ENCODE data around the gene MGRN1. TPM values are rescaled to one million over a fixed set of nuclear protein-coding genes. Genes with fewer than 3 reads are reported as not detected.
A peak's percentile ranks its signal among the peaks of the same experiment; 100 is the strongest.

MGRN1 gene
- total and polyA plus RNA-seq, 8 donors = 13.2 to 469 (median 56.1) TPM

DNA sequence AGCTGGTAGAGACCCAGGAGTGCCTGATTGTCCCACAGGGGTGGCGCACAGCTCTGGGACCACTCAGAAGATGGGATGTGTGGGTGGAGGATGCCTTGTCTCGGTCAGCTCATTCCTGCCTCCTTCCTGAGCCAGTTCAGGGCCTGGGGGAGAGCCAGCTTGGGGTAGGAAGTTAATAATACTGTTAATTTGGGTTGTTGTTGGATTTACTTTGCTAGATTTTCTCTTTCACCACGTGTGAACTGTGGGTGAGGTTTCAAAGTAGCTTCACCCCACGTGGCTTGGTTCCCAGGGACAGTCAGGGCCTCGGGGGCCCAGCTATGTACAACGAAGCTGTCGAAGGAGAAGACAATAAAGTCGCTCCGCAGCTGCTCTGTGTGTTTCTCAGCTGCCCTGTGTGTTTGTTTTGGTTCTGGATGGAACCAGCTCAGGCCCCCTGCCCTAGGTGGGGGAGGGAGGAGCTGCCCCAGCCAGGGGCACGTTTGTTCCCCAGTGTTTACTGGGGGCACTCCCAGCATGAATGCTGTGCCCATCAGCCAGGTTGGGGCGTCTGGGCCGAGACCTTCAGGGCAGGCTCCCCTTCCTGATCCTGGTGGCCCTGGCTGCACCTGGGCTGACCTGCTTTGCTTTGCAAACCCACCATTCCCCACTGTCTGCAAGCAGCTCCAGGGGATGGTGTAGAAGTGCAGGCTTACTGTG lies 71.0 kb downstream of the MGRN1 start:
- H3K4me3 ChIP-seq = no peak overlapping the region
- DNase-seq = peak in 1 of 2 donors; percentile 11
- peaks cover 25 to 51% (median 46%) of the 10 kb centered on the region in 4 donors for H3K4me1 ChIP-seq
- 46 to 60% (median 55%) methylated on average over 9 to 12 of the region's 12 CpGs for WGBS, 5 donors
- peak overlapping the region in 3 of 5 donors; percentile 85 to 93 (median 92) for H3K27ac ChIP-seq
- intact Hi-C loops (cut with DNase I; ENCODE audit: low total_unique reads) = no loop called here
- H3K9me3 ChIP-seq = no peaks in the 10 kb centered on the region
- TF ChIP-seq EP300 (IDR thresholded peaks at IDR 0.05) = no peak
- no peaks in the 10 kb centered on the region for H3K27me3 ChIP-seq
- peaks cover 48 to 67% (median 61%) of the 10 kb centered on the region in 4 donors for H3K36me3 ChIP-seq

- Histone ChIP-seq H3K4me3 (no peak overlapping the region), H3K36me3 (peaks cover 53 to 67% (median 66%) of the 10 kb centered on the region in 4 donors), H3K27me3 (no peaks in the 10 kb centered on the region), H3K27ac (peak overlapping the region in 2 of 5 donors; percentile 85 to 92), H3K4me1 (peaks cover 25 to 58% (median 48%) of the 10 kb centered on the region in 4 donors), H3K9me3 (no peaks in the 10 kb centered on the region)
- TF ChIP-seq CTCF (IDR thresholded peaks at IDR 0.05) (no peak), POLR2AphosphoS5 (IDR thresholded peaks at IDR 0.05) (no peak), EP300 (IDR thresholded peaks at IDR 0.05) (no peak), POLR2A (IDR thresholded peaks at IDR 0.05) (no peak)
- DNase-seq = peak in 1 of 2 donors; percentile 20
- intact Hi-C loops (cut with DNase I; ENCODE audit: low total_unique reads) = no loop called here
- WGBS, 5 donors = 41 to 60% (median 52%) methylated on average over 12 to 19 of the region's 19 CpGs
These were observed 71.7 kb downstream of the MGRN1 start for GRCh38 chr16:4696172-4696904.

- H3K36me3 ChIP-seq = peaks cover 59 to 75% (median 74%) of the 10 kb centered on the region in 4 donors
- intact Hi-C loops (cut with DNase I; ENCODE audit: low total_unique reads) = no loop called here
- no peaks in the 10 kb centered on the region for H3K9me3 ChIP-seq
- TF ChIP-seq POLR2AphosphoS5 (IDR thresholded peaks at IDR 0.05) (no peak), EP300 (IDR thresholded peaks at IDR 0.05) (no peak), CTCF (IDR thresholded peaks at IDR 0.05) (no peak), POLR2A (IDR thresholded peaks at IDR 0.05) (no peak)
- no peaks in the 10 kb centered on the region for H3K27me3 ChIP-seq
- H3K27ac ChIP-seq = peak overlapping the region in 1 of 5 donors; percentile 92
- peak in 1 of 2 donors; percentile 15 for DNase-seq
- no peak overlapping the region for H3K4me3 ChIP-seq
- 65 to 80% (median 74%) methylated on average over 23 to 33 of the region's 33 CpGs for WGBS, 5 donors
- H3K4me1 ChIP-seq = peaks cover 24 to 59% (median 53%) of the 10 kb centered on the region in 4 donors
These were observed 72.5 kb downstream of the MGRN1 start for GRCh38 chr16:4696905-4697847.

- intact Hi-C loops (cut with DNase I; ENCODE audit: low total_unique reads) = no loop called here
- peaks cover 60 to 81% (median 81%) of the 10 kb centered on the region in 4 donors for H3K36me3 ChIP-seq
- peak overlapping the region in 1 of 5 donors; percentile 24 for H3K27ac ChIP-seq
- DNase-seq = no peak
- no peak overlapping the region for H3K4me3 ChIP-seq
- no peaks in the 10 kb centered on the region for H3K27me3 ChIP-seq
- H3K9me3 ChIP-seq = no peaks in the 10 kb centered on the region
- WGBS, 5 donors = 81 to 89% (median 84%) methylated on average over 7 to 9 of the region's 9 CpGs
- no peak for TF ChIP-seq POLR2AphosphoS5 (IDR thresholded peaks at IDR 0.05)
- TF ChIP-seq EP300 (IDR thresholded peaks at IDR 0.05) = no peak
- TF ChIP-seq POLR2A (IDR thresholded peaks at IDR 0.05) = no peak
- no peak for TF ChIP-seq CTCF (IDR thresholded peaks at IDR 0.05)
- peaks cover 17 to 53% (median 46%) of the 10 kb centered on the region in 4 donors for H3K4me1 ChIP-seq
These were observed 73.2 kb downstream of the MGRN1 start for GRCh38 chr16:4697848-4698291.
